GM18951 (cell line): ENCODE results near the gene LRCH4.
"Not testable (repeated sequence)": the region's sequence is repeated elsewhere in the genome, so short reads cannot be mapped to it uniquely, and the experiment has no call there.

Source experiments
- POLR2A ChIP-seq: IDR thresholded peaks from 4 replicates; pipeline ENCODE4 v1.6.1; 2011; ENCODE audit warnings: mild to moderate bottlenecking; ENCODE audit not compliant: insufficient read length, insufficient read depth; ENCODE audit errors: extremely low read depth
- in situ Hi-C: fragments of 300-500 bp; cut with MboI; formaldehyde crosslinking; loops from one replicate; pipeline ENCODE4 v1.12.0; 2022; ENCODE audit warnings: low sequenced_read_pairs, mixed read lengths, inconsistent platforms; ENCODE audit not compliant: unreplicated experiment

Gene LRCH4

GRCh38 chr7:100572949-100573675, 12.8 kb downstream of the LRCH4 start:
- no peak for TF ChIP-seq POLR2A
- in situ Hi-C loops, result no loop called here

- in situ Hi-C loops, result no loop called here
- no peak for TF ChIP-seq POLR2A
These were observed 13.5 kb downstream of the LRCH4 start for GRCh38 chr7:100572281-100572948.

- in situ Hi-C loops, result no loop called here
- no peak for TF ChIP-seq POLR2A
These were observed 14.2 kb downstream of the LRCH4 start for GRCh38 chr7:100571829-100572116.

- TF ChIP-seq POLR2A, result no peak
These were observed 14.7 kb downstream of the LRCH4 start for GRCh38 chr7:100570954-100571828.

GRCh38 chr7:100568896-100569844, 16.8 kb downstream of the LRCH4 start:
- in situ Hi-C loops, result no loop called here
- TF ChIP-seq POLR2A, result no peak

More at GRCh38 chr7:100570954-100571828, 14.7 kb downstream of the LRCH4 start:
- in situ Hi-C loops, result no loop called here

DNA sequence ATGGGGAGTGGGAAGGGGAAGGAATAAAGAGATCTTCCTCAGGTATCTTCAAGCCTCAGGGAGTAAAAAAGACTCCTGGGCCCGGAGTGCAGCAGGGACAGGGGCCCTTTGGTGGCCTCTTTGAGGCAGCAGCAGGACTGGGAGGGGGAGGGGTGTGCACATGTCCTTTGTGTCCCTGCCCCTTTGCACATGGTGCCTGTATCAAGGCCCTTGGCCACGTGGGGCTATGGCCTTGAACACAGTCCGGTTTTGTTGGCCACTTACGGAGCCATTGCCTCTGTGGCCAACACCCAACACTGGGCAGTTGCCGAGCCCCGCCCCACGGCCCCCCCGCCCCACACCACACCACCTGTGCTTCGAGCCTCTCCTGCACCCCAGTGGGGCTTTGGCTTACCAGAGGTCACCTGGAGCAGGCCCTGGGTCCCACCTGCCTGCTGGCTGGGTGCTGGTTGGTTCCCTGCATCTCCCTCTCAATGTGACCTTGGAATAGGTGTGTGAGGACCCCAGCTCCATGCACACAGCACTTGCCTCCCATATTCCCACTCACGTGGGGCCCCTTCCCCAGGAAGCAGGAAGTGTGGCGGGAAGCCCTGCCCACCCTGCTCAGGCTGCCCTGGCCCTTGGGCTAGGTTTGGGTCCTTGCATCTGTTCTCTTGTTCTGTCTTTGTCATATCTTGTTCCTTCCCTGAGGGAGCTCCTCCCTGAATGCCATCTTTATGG, 17.6 kb downstream of the LRCH4 start:
- in situ Hi-C loops, result no loop called here
- TF ChIP-seq POLR2A, result peak; percentile 8

DNA sequence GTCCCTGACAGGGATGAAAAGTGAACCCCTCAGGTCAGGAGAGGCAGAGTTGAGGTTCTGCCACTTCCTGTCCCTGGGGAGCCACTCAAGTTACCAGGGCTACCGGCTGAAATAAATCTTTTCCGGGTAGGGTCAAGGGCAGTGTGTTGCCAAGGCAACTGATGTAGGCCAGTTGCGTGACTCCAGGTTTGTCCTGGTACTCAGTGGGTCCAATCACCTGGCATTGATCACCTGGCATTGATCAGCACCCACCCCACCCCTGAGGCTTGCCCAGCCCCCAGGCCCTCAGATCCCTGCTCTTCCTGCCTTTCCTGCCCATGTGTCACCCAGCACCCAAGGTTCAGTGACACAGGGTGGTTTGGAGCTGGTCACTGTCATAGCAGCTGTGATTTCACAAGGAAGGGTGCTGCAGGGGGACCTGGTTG, 18.2 kb downstream of the LRCH4 start:
- peak; percentile 20 for TF ChIP-seq POLR2A
- in situ Hi-C loops, result no loop called here

GRCh38 chr7:100567031-100567730, 18.7 kb downstream of the LRCH4 start:
- TF ChIP-seq POLR2A, result no peak
- in situ Hi-C loops, result no loop called here

- TF ChIP-seq POLR2A, result no peak
- in situ Hi-C loops, result no loop called here
These were observed 19.9 kb downstream of the LRCH4 start for GRCh38 chr7:100566018-100566531.

GRCh38 chr7:100565133-100565571, 20.8 kb downstream of the LRCH4 start:
- in situ Hi-C loops, result no loop called here
- TF ChIP-seq POLR2A, result no peak

- in situ Hi-C loops, result not testable (repeated sequence)
These were observed 21.5 kb downstream of the LRCH4 start for GRCh38 chr7:100564405-100564804.

- peak; percentile 22 for TF ChIP-seq POLR2A
- in situ Hi-C loops, result no loop called here
These were observed 22.0 kb downstream of the LRCH4 start for GRCh38 chr7:100563809-100564400.
